HG02642 (cell line): ENCODE measurements around the gene ADM5.

Source experiments
- ATAC-seq: cut with Tn5 transposase; IDR thresholded peaks from one replicate; pipeline ENCODE4 v1.9.1; 2021; ENCODE audit warnings: mild to moderate bottlenecking; ENCODE audit not compliant: unreplicated experiment, poor library complexity

ADM5 gene

GRCh38 chr19:49658139-49658517, 31.3 kb upstream of the ADM5 start:
- ATAC-seq = no peak

GRCh38 chr19:49658566-49659442, 30.6 kb upstream of the ADM5 start:
- ATAC-seq = no peak

- no peak for ATAC-seq
Measured at GRCh38 chr19:49660338-49660961, 28.9 kb upstream of the ADM5 start.

- no peak for ATAC-seq
Measured at GRCh38 chr19:49662011-49662410, 27.4 kb upstream of the ADM5 start.

- ATAC-seq = no peak
Measured at GRCh38 chr19:49663224-49663623, 26.2 kb upstream of the ADM5 start.

GRCh38 chr19:49664171-49665035, 25.0 kb upstream of the ADM5 start:
- ATAC-seq = peak; percentile 44

GRCh38 chr19:49665036-49665350, 24.4 kb upstream of the ADM5 start:
- ATAC-seq = no peak

GRCh38 chr19:49665351-49666119, 23.9 kb upstream of the ADM5 start, which contains the start of the genes BCL2L12 and IRF3:
Gene BCL2L12 (plus strand): TSS chr19:49665933. CDS start chr19:49666693, 760 bp downstream.
Gene IRF3 (minus strand): TSS chr19:49665857. CDS start chr19:49664838, 1,019 bp downstream.
- ATAC-seq = peak; percentile 81

GRCh38 chr19:49666120-49666444, 23.3 kb upstream of the ADM5 start:
- ATAC-seq = no peak

GRCh38 chr19:49667473-49667872, 21.9 kb upstream of the ADM5 start:
- ATAC-seq = no peak

- ATAC-seq = no peak
Measured at GRCh38 chr19:49669516-49669915, 19.9 kb upstream of the ADM5 start.

GRCh38 chr19:49672131-49672919, 17.1 kb upstream of the ADM5 start:
- no peak for ATAC-seq

- peak; percentile 27 for ATAC-seq
Measured at GRCh38 chr19:49676136-49676783, 13.1 kb upstream of the ADM5 start.

GRCh38 chr19:49676784-49677230, 12.6 kb upstream of the ADM5 start:
- ATAC-seq = peak; percentile 75

- ATAC-seq = no peak
Measured at GRCh38 chr19:49677231-49677900, 12.0 kb upstream of the ADM5 start, which contains the start of gene PRMT1. Gene PRMT1 (plus strand): TSS chr19:49677271. CDS start chr19:49677281, 10 bp downstream.

- no peak for ATAC-seq
Measured at GRCh38 chr19:49677901-49678674, 11.3 kb upstream of the ADM5 start.

GRCh38 chr19:49678985-49679770, 10.2 kb upstream of the ADM5 start:
- ATAC-seq = no peak
